Measurements from ENCODE around the gene CALM3.

The CALM3 gene

GRCh38 chr19:46600384-46601317 is 479 bp upstream of the CALM3 start:
- peak overlapping the region; percentile 96 for H3K4me3 ChIP-seq (ENCODE audit: low read depth, low read length)
- TF ChIP-seq CTCF (conservative IDR thresholded peaks at IDR 0.05; ENCODE audit: low read depth, low read length) = no peak
- DNase-seq (ENCODE audit: low read depth) = peak; percentile 99

- no peak for TF ChIP-seq CTCF (conservative IDR thresholded peaks at IDR 0.05; ENCODE audit: low read depth, low read length)
- H3K4me3 ChIP-seq (ENCODE audit: low read depth, low read length) = peak overlapping the region; percentile 96
- DNase-seq (ENCODE audit: low read depth) = no peak
Measured at GRCh38 chr19:46602392-46603194, 1.5 kb downstream of the CALM3 start.

GRCh38 chr19:46603195-46603637 is 2.1 kb downstream of the CALM3 start:
- H3K4me3 ChIP-seq (ENCODE audit: low read depth, low read length) = peak overlapping the region; percentile 96
- no peak for DNase-seq (ENCODE audit: low read depth)
- no peak for TF ChIP-seq CTCF (conservative IDR thresholded peaks at IDR 0.05; ENCODE audit: low read depth, low read length)

DNA sequence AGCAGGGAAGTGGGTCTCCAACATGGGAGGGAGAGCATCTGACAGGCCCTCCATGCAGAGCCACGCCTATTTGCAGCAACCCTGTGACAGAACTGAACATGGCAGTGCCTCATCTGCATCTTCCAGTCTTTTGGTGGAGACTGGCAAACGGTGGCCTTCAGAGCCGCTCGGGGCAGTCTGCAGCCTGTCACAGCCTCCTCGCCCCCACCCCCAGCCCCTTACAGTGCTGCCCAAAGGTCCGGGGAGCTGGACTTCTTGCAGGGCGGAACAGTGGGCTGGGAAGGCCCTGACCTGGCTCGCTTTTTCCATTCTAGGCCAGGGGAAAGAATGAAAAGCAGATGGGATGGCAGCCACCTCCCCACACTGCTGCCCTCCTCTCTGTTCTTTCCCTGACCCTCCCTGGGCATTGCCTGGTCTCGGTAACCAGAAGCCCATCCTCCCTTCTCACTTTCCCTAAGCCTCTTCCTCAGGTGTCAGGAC is 2.7 kb downstream of the CALM3 start:
- H3K4me3 ChIP-seq (ENCODE audit: low read depth, low read length) = peak overlapping the region; percentile 96
- TF ChIP-seq CTCF (conservative IDR thresholded peaks at IDR 0.05; ENCODE audit: low read depth, low read length) = no peak
- no peak for DNase-seq (ENCODE audit: low read depth)

GRCh38 chr19:46604781-46605355 is 3.7 kb downstream of the CALM3 start:
- TF ChIP-seq CTCF (conservative IDR thresholded peaks at IDR 0.05; ENCODE audit: low read depth, low read length) = peak; percentile 11
- no peak overlapping the region for H3K4me3 ChIP-seq (ENCODE audit: low read depth, low read length)
- DNase-seq (ENCODE audit: low read depth) = no peak

DNA sequence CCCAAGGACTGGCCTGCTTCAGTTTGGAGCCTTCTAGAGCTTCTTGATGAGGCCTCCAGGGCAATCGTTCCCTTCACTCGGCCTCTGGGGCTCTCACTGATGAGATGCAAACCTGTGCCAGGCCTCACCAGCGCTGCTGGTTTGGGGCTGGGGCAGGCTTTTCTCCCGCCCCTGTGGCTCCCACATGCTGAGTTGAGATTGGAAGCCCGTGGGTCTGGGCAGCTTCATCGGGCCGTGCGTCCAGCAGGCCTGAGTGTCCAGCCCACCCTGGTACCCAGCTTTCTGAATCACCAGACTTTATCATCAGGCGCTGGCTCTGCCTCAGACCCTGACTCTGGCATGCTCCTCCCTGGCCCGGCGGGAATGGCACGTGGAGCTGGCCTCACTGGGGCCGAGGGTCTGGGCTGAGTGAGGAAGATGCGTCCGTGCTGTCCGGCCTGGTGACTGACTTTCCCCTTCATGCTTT is 4.3 kb downstream of the CALM3 start:
- no peak for TF ChIP-seq CTCF (conservative IDR thresholded peaks at IDR 0.05; ENCODE audit: low read depth, low read length)
- H3K4me3 ChIP-seq (ENCODE audit: low read depth, low read length) = no peak overlapping the region
- DNase-seq (ENCODE audit: low read depth) = no peak

Data from choroid plexus epithelial cell (primary cell).